Right atrium auricular region (tissue), 2 donors: ENCODE data around the gene HNRNPA3. TPM values are rescaled to one million over a fixed set of nuclear protein-coding genes. Genes with fewer than 3 reads are reported as not detected.

Experiments
- DNase-seq: peaks from one replicate; pipeline ENCODE4 v3.0.0-alpha.2; 2019; ENCODE audit warnings: low spot score
- H3K27ac ChIP-seq, 2 donors: fragments of 200-600 bp; sonication (generic); 1 replicate in 1 of 2; 2 replicates in 1 of 2; pipeline ENCODE4 v1.5.1; 2016 to 2019
- H3K27me3 ChIP-seq, 2 donors: fragments of 200-600 bp; sonication (generic); one replicate each; pipeline versions ENCODE4 v1.5.1 to v1.6.0; 2017 to 2019
- H3K36me3 ChIP-seq: fragments of 200-600 bp; sonication (generic); one replicate; pipeline ENCODE4 v1.5.1; 2016
- H3K4me1 ChIP-seq, 2 donors: fragments of 200-600 bp; sonication (generic); one replicate each; pipeline versions ENCODE4 v1.5.1 to v1.6.0; 2017 to 2019
- H3K4me3 ChIP-seq, 2 donors: fragments of 200-600 bp; sonication (generic); 1 replicate in 1 of 2; 2 replicates in 1 of 2; pipeline ENCODE4 v1.5.1; 2017 to 2019; ENCODE audit warnings: mild to moderate bottlenecking in 1 of 2, moderate library complexity in 1 of 2
- H3K9me3 ChIP-seq, 2 donors: fragments of 200-600 bp; sonication (generic); one replicate each; pipeline ENCODE4 v1.5.1; 2019
- total RNA-seq, 2 donors: library from RNA; depleted of rRNA; stranded (reverse); fragments of >200 nt; gene quantifications; one replicate each; pipeline ENCODE4 v1.1.0, GENCODE V29; 2016
- TF ChIP-seq, protein P1 (sequence below), 2 donors: fragments of 200-600 bp; sonication (generic); IDR thresholded peaks; one replicate each; pipeline ENCODE4 v1.5.1; 2019; ENCODE audit warnings: antibody characterized with exemption in 2 of 2

HNRNPA3 gene
- total RNA-seq, 2 donors from 2014 or later, result 24.1 to 28.1 TPM

DNA sequence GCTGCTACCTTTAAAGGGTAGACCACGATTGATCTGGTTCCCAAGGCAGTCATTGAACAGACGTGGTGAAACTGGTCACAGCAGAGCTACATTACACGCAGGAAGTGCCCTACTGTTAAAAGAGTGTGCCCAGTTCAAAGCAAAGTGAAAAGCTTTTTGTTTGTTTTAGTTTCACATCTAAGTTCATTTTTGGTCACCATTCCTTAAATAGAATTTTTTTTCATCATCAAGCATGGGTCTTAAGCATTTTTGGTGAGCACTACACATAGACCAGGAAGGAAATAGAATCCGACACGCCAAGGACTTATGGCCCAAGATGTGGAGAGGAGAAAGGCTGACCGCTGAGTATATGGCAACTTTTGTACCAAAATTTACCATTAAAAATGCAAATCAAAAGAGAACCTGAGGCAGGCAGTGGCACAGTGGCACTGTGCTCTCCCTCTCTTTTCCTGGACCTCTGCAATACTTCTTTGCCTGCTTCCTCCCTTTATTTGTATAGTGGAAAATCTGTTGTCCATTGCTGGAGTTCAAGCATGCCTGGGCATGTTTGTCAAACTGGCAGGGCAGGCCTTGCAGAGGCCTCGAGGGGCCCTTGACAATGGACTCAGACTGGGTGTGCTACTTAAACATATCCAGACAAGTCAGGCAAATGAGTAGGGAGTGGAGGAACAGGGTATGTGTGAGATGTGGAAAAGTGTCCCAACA is 42.6 kb upstream of the HNRNPA3 start:
- no peak for DNase-seq
- TF ChIP-seq, protein P1, sequence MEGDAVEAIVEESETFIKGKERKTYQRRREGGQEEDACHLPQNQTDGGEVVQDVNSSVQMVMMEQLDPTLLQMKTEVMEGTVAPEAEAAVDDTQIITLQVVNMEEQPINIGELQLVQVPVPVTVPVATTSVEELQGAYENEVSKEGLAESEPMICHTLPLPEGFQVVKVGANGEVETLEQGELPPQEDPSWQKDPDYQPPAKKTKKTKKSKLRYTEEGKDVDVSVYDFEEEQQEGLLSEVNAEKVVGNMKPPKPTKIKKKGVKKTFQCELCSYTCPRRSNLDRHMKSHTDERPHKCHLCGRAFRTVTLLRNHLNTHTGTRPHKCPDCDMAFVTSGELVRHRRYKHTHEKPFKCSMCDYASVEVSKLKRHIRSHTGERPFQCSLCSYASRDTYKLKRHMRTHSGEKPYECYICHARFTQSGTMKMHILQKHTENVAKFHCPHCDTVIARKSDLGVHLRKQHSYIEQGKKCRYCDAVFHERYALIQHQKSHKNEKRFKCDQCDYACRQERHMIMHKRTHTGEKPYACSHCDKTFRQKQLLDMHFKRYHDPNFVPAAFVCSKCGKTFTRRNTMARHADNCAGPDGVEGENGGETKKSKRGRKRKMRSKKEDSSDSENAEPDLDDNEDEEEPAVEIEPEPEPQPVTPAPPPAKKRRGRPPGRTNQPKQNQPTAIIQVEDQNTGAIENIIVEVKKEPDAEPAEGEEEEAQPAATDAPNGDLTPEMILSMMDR (IDR thresholded peaks at IDR 0.05), result no peak
- H3K36me3 ChIP-seq, result no peaks in the 10 kb centered on the region
- no peaks in the 10 kb centered on the region for H3K27me3 ChIP-seq
- H3K27ac ChIP-seq, result no peak overlapping the region
- peaks cover 0 to 16% of the 10 kb centered on the region in 2 donors for H3K4me1 ChIP-seq
- no peak overlapping the region for H3K4me3 ChIP-seq
- no peaks in the 10 kb centered on the region for H3K9me3 ChIP-seq

DNA sequence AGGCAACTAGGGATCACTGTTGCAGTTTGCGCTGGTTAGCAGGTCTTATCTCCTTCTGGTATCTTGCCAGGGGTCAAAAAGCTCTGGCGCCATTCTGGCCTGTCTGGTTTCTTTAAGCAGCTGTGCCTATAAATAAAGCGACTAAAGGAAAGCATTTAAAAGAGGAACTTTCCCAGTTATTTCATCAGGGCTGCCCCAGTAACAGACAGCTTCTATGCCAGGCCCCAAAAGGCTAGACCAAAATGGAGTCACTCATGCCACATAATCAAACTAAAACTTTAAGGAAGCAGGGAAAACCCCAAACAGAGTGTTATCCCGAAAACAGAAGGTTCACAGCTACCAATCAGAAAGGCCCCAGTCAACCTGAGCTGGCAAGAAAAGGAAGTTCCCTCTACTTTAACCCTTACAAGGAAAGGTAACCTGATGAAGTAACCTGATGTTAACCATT is 41.2 kb upstream of the HNRNPA3 start:
- H3K9me3 ChIP-seq, result no peaks in the 10 kb centered on the region
- TF ChIP-seq, protein P1 (IDR thresholded peaks at IDR 0.05), result no peak
- peaks cover 0 to 2% of the 10 kb centered on the region in 2 donors for H3K4me1 ChIP-seq
- no peak overlapping the region for H3K27ac ChIP-seq
- H3K27me3 ChIP-seq, result no peaks in the 10 kb centered on the region
- no peak for DNase-seq
- no peaks in the 10 kb centered on the region for H3K36me3 ChIP-seq
- H3K4me3 ChIP-seq, result no peak overlapping the region

DNA sequence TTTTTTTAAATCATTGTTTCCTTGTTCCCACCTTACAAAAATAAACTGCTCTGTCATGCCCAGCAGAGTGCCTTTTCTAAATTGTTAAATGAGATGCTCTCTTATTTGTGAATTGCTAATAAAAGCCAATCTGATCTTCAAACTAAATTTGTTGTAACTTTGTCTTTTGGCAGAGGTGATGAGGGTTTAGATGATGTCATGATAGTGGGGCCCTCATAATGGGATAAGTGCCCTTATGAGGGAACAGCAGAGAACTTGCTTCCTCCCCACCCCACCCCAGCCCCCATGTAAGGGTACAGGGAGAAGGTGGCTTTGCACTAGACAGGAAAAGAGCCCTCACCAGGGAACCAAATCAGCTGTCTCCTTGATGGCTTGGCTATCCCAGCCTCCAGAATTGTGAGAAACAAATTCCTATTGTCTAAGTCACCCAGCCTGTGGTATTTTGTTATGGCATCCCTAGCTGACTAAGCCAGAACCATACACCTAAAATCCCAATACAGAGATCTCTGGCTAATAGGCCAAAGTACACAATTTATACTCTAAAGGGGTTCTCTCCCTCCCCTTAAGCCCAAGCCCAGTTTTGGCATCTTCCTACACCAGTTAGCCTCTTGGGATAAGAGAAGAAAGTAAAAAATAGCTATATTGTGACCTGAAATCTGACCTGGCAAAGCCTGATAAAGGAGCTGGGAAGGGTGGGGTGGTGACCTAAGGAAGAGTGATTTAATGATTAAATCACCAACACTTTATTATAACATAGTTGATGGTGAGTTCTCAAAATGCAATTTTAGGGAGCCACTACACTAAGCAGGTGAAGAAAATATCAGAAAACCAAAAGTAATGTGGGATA is 40.3 kb upstream of the HNRNPA3 start:
- TF ChIP-seq, protein P1 (IDR thresholded peaks at IDR 0.05), result no peak
- Histone ChIP-seq H3K27me3 (no peaks in the 10 kb centered on the region), H3K27ac (no peak overlapping the region), H3K4me3 (no peak overlapping the region), H3K9me3 (no peaks in the 10 kb centered on the region), H3K36me3 (no peaks in the 10 kb centered on the region), H3K4me1 (no peaks in the 10 kb centered on the region)
- DNase-seq, result no peak

DNA sequence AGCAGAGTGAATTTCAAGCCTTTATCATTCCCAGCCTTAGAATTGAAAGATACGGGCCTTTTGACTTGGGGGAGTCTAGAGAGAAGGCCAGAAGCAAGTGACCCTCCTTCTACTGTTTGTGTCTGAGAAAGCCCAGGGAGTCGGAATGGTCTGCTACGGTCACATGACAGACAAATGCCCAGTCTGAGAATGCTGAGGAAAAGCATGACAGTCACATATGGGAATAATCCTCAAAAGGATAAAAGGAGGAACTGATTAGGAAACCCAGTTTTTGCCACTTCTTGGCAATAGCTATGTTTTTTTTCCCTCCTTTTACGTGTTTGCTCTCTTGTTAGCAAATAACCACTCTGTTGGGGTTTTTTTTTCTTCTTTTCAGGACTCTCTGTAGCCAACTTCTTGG is 38.1 kb upstream of the HNRNPA3 start:
- Histone ChIP-seq H3K4me1 (no peaks in the 10 kb centered on the region), H3K27me3 (no peaks in the 10 kb centered on the region), H3K36me3 (no peaks in the 10 kb centered on the region), H3K9me3 (no peaks in the 10 kb centered on the region), H3K27ac (no peak overlapping the region), H3K4me3 (no peak overlapping the region)
- DNase-seq, result no peak
- TF ChIP-seq, protein P1 (IDR thresholded peaks at IDR 0.05), result no peak

DNA sequence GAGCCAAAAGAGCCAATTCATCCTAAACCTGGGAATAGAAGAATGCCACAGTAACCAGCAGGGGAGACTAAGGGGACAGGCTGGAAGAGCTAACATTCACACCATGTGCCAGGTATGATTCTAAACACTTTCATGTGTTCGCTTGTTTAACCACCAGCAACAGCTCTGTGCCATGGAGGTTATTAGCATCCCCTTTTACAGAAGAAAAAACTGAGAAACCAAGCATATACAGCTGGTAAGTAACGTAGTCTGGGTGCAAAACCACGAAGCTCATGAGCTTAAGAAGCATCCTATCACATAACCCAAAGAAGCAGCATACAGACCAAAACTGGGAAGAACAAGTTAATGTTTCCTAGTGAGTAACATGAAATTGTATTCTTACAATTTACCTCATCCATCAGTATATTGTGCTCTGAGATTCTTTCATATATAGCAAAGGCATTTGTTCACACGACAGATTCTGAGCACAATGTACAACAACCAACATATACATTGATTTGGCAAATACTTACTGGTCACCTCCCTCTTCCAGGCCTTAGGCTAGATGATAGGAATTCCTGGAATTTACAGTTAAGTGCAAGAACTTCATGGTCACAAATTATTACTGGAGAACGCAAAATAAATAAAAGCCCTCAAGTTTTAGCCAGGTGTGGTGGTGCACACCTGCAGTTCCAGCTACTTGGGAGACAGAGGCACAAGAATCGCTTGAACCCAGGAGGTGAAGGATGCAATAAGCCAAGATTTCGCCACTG is 36.5 kb upstream of the HNRNPA3 start:
- Histone ChIP-seq H3K4me3 (no peak overlapping the region), H3K4me1 (no peaks in the 10 kb centered on the region), H3K27ac (no peak overlapping the region), H3K27me3 (no peaks in the 10 kb centered on the region), H3K36me3 (no peaks in the 10 kb centered on the region), H3K9me3 (no peaks in the 10 kb centered on the region)
- DNase-seq, result no peak
- TF ChIP-seq, protein P1 (IDR thresholded peaks at IDR 0.05), result no peak
